AG04449 (cell line): ENCODE results near the gene LAMB3.

ENCODE experiments used
- CTCF ChIA-PET: fragments of 350-600 bp; formaldehyde crosslinking; extraction: SDS; loops from one replicate; lab custom pipeline; 2021; ENCODE audit warnings: antibody characterized with exemption; lab: Yijun Ruan, JAX
- POLR2A ChIA-PET: fragments of 400-600, 350-600 bp; formaldehyde crosslinking; extraction: SDS; loops from one replicate; lab custom pipeline; 2020; ENCODE audit warnings: antibody characterized with exemption, inconsistent platforms; lab: Yijun Ruan, JAX
- DNase-seq: peaks from one replicate; pipeline ENCODE4 v3.0.0-alpha.2; 2010; ENCODE audit warnings: low read depth, low spot score
- H3K4me3 ChIP-seq: 2 replicates; pipeline ENCODE4 v1.5.1; 2011; ENCODE audit warnings: low read depth, mild to moderate bottlenecking, control low read depth, low read length
- CTCF ChIP-seq: IDR thresholded peaks from one replicate; pipeline ENCODE4 v1.5.1; 2011; ENCODE audit warnings: mild to moderate bottlenecking, moderate library complexity, low read length, control low read depth, inconsistent platforms; ENCODE audit not compliant: insufficient read depth; ENCODE audit errors: missing control alignments

LAMB3 gene

GRCh38 chr1:209675565-209676154, 23.4 kb upstream of the LAMB3 start:
- ChIA-PET CTCF (interaction anchor here (1.0 to 3.9 kb wide), 7 partner anchors 13 to 148 kb away, joined by 3 to 19 read pairs (median 6); no protein-coding TSS in a partner anchor), POLR2A (interaction anchor here (0.6 kb wide), 1 partner anchor 30 kb away, joined by 3 read pairs; no protein-coding TSS in a partner anchor)
- TF ChIP-seq CTCF, result no peak
- no peak for DNase-seq
- H3K4me3 ChIP-seq, result peak overlapping the region; percentile 58

- POLR2A ChIA-PET, result no interaction called here
Observed at GRCh38 chr1:209674957-209675564, 22.8 kb upstream of the LAMB3 start, which contains the start of gene G0S2. Gene G0S2, plus strand, starts transcription at chr1:209675412. Its CDS starts 273 bp downstream, at chr1:209675685.

GRCh38 chr1:209673631-209674417, 21.6 kb upstream of the LAMB3 start:
- no peak overlapping the region for H3K4me3 ChIP-seq
- POLR2A ChIA-PET, result no interaction called here
- CTCF ChIA-PET, result interaction anchor here (0.8 to 3.9 kb wide), 8 partner anchors 9 to 104 kb away, joined by 3 to 19 read pairs (median 6); no protein-coding TSS in a partner anchor
- no peak for TF ChIP-seq CTCF
- DNase-seq, result no peak

More at GRCh38 chr1:209674957-209675564, 22.8 kb upstream of the LAMB3 start, which contains the start of gene G0S2:
- CTCF ChIA-PET, result interaction anchor here (0.9 to 3.9 kb wide), 9 partner anchors 11 to 149 kb away, joined by 3 to 19 read pairs (median 4); no protein-coding TSS in a partner anchor
- peak within 1 kb of the TSS; percentile 58 for H3K4me3 ChIP-seq
- no peak for DNase-seq
- no peak for TF ChIP-seq CTCF

GRCh38 chr1:209672705-209673630, 20.7 kb upstream of the LAMB3 start:
- no peak overlapping the region for H3K4me3 ChIP-seq
- no peak for TF ChIP-seq CTCF
- ChIA-PET POLR2A (no interaction called here), CTCF (interaction anchor here (0.8 to 3.9 kb wide), 7 partner anchors 8 to 103 kb away, joined by 3 to 19 read pairs (median 6); no protein-coding TSS in a partner anchor)
- DNase-seq, result no peak

DNA sequence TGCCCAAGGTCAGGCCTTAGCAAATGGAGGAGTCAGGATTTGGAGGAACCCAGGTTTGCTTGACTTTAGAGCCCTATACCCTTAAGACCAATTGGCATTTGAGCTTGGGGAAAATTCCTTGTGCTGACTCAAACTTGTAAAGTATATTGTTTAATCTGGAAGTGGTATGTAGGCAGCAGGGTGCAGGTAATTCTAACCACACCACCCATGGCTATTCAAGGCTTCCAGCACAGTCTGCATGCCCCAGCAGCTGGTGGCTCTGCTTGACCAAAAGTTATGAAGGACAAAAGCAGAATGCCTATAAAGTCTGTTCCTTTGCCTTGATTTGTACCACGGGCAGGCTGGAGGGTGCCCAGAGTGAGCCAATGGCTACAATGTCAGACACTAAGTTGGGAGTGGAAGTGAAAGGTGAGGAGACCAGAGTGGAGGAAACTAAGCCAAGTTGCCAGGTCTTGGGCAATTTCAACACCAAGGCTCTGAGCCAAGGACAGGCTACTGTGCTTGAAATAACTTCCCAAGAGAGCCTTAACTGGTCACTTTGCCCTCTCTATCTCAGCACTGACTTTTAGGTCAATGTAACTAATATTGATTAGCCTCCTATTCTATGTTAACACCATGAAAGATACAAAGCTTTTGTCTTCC, 18.3 kb upstream of the LAMB3 start:
- POLR2A ChIA-PET, result no interaction called here
- no peak overlapping the region for H3K4me3 ChIP-seq
- DNase-seq, result no peak
- CTCF ChIA-PET, result interaction anchor here (1.0 to 1.5 kb wide), 5 partner anchors 12 to 104 kb away, joined by 3 to 4 read pairs (median 4); no protein-coding TSS in a partner anchor
- TF ChIP-seq CTCF, result no peak
